ENCODE measurements around the gene CTDSPL. TPM values are rescaled to one million over a fixed set of nuclear protein-coding genes. Genes with fewer than 3 reads are reported as not detected.

The CTDSPL gene
- total and polyA plus RNA-seq, 2 of the 13 experiments (the other 11 are each of a cell fraction or from before 2014, with no cell fraction given), result 26.1 to 142 TPM

DNA sequence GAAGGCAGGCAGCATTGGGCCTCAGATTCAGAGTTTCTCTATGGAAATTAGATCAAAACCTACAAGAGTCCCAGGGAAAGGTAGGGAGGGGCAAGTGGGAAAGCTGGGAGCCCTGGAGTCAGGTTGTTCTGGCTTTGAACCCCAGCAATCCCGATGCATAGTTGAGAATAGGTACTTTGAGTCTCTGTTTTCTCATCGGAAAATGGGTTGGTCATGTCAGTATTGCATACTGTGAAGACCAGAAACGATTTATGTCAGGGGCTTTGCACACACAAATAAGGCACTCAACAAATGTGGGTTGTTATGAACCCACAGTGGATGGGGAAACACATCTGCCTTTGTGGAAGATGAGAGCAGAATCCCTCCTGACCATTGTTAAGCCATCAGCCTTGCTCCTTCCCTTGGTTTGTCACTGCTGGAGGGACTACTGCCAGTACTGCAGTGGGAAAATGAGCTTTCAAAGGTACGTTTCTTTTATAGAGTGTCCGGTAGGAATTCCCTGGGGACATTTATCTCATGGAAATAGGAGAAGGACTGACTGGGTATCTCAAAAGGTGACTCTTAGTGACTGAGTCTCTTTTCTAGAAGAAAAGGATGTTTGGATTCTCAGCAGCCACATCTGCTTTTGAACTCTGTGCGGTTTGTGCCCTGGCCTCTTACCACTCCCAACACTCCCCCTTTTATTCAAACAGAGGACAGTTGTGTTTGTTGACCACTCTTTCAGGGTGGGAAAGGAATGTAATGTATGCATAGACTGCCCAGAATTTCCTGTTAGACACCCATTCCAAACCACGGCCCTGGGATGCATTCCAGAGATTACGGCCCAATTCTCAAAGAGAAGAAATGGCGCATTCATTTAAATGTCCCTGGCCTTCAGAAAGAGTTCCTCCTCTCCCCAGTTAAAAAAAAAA, 74.3 kb downstream of the CTDSPL start (continued):
- TF ChIP-seq MIER3 (CRISPR knock-in tag; IDR thresholded peaks at IDR 0.05; ENCODE audit: borderline replicate concordance), result no peak
- no peak for TF ChIP-seq ZNF567 (CRISPR knock-in tag; IDR thresholded peaks at IDR 0.05; ENCODE audit: borderline replicate concordance)
- TF ChIP-seq, protein P1, sequence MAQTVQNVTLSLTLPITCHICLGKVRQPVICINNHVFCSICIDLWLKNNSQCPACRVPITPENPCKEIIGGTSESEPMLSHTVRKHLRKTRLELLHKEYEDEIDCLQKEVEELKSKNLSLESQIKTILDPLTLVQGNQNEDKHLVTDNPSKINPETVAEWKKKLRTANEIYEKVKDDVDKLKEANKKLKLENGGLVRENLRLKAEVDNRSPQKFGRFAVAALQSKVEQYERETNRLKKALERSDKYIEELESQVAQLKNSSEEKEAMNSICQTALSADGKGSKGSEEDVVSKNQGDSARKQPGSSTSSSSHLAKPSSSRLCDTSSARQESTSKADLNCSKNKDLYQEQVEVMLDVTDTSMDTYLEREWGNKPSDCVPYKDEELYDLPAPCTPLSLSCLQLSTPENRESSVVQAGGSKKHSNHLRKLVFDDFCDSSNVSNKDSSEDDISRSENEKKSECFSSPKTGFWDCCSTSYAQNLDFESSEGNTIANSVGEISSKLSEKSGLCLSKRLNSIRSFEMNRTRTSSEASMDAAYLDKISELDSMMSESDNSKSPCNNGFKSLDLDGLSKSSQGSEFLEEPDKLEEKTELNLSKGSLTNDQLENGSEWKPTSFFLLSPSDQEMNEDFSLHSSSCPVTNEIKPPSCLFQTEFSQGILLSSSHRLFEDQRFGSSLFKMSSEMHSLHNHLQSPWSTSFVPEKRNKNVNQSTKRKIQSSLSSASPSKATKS (CRISPR knock-in tag; IDR thresholded peaks at IDR 0.05), result no peak
- peak; percentile 27; the same call in 1 of the 2 replicates for TF ChIP-seq THAP11 (CRISPR knock-in tag; IDR thresholded peaks at IDR 0.05)
- TF ChIP-seq, protein P2, sequence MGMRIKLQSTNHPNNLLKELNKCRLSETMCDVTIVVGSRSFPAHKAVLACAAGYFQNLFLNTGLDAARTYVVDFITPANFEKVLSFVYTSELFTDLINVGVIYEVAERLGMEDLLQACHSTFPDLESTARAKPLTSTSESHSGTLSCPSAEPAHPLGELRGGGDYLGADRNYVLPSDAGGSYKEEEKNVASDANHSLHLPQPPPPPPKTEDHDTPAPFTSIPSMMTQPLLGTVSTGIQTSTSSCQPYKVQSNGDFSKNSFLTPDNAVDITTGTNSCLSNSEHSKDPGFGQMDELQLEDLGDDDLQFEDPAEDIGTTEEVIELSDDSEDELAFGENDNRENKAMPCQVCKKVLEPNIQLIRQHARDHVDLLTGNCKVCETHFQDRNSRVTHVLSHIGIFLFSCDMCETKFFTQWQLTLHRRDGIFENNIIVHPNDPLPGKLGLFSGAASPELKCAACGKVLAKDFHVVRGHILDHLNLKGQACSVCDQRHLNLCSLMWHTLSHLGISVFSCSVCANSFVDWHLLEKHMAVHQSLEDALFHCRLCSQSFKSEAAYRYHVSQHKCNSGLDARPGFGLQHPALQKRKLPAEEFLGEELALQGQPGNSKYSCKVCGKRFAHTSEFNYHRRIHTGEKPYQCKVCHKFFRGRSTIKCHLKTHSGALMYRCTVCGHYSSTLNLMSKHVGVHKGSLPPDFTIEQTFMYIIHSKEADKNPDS (CRISPR knock-in tag; IDR thresholded peaks at IDR 0.05), result no peak
- no peak for TF ChIP-seq NFE2L2 (IDR thresholded peaks at IDR 0.05; ENCODE audit: low read length)
- TF ChIP-seq KLF9 (CRISPR knock-in tag; IDR thresholded peaks at IDR 0.05; ENCODE audit: low read depth), result no peak
- TF ChIP-seq ZNF605 (CRISPR knock-in tag; IDR thresholded peaks at IDR 0.05), result no peak
- TF ChIP-seq DNMT3B (CRISPR knock-in tag; conservative IDR thresholded peaks at IDR 0.05), result 0 out of 2 replicates have a peak, but pooled peaks have one; percentile 60
- TF ChIP-seq, protein P3, sequence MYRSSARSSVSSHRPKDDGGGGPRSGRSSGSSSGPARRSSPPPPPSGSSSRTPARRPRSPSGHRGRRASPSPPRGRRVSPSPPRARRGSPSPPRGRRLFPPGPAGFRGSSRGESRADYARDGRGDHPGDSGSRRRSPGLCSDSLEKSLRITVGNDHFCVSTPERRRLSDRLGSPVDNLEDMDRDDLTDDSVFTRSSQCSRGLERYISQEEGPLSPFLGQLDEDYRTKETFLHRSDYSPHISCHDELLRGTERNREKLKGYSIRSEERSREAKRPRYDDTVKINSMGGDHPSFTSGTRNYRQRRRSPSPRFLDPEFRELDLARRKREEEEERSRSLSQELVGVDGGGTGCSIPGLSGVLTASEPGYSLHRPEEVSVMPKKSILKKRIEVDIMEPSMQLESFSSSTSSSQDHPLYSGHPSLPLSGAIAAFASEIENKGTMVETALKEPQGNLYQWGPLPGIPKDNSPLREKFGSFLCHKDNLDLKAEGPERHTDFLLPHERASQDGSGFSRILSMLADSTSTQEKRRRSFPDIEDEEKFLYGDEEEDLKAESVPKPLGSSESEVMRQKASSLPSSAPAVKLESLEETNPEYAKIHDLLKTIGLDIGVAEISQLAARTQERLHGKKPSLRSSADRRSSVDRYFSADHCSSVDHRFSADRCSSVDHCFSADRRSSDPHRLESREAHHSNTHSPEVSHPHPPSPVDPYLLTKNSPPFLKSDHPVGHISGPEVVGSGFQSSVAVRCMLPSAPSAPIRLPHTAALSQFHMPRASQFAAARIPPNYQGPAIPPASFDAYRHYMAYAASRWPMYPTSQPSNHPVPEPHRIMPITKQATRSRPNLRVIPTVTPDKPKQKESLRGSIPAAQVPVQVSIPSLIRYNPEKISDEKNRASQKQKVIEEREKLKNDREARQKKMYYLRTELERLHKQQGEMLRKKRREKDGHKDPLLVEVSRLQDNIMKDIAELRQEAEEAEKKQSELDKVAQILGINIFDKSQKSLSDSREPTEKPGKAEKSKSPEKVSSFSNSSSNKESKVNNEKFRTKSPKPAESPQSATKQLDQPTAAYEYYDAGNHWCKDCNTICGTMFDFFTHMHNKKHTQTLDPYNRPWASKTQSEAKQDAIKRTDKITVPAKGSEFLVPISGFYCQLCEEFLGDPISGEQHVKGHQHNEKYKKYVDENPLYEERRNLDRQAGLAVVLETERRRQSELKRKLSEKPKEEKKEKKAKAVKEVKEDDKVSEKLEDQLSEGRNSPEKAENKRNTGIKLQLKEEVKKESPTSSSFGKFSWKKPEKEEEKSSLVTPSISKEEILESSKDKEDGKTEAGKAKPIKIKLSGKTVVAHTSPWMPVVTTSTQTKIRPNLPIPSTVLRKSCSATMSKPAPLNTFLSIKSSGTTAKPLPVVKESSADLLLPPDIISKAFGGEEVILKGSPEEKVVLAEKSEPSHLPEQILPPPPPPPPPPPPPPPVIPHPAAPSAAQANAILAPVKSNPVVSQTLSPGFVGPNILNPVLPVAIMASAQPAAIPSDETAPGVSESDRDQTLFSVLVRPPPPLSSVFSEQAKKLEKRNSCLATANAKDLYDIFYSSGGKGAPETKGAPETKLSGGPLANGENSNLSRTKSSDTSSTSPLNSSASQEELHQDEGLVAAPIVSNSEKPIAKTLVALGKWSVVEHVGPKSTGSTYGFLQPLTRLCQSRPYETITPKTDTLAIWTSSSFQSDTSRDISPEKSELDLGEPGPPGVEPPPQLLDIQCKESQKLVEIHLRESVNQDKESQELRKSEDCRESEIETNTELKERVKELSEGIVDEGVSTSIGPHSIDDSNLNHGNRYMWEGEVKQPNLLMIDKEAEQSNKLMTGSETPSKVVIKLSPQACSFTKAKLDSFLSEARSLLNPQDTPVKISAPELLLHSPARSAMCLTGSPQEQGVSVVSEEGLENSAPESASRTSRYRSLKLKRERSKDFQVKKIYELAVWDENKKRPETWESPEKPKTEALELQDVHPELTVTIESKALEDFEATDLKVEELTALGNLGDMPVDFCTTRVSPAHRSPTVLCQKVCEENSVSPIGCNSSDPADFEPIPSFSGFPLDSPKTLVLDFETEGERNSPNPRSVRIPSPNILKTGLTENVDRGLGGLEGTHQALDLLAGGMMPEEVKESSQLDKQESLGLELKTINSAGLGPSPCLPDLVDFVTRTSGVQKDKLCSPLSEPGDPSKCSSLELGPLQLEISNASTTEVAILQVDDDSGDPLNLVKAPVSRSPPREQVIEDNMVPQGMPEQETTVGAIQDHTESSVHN (CRISPR knock-in tag; IDR thresholded peaks at IDR 0.05), result no peak
- no peak for TF ChIP-seq ZNF329 (CRISPR knock-in tag; IDR thresholded peaks at IDR 0.05; ENCODE audit: low read depth)
- no peak for TF ChIP-seq ZNF75D (CRISPR knock-in tag; IDR thresholded peaks at IDR 0.05; ENCODE audit: borderline replicate concordance)
- no peak for TF ChIP-seq ZFP41 (CRISPR knock-in tag; IDR thresholded peaks at IDR 0.05; ENCODE audit: borderline replicate concordance)
- TF ChIP-seq ZNF556 (CRISPR knock-in tag; IDR thresholded peaks at IDR 0.05; ENCODE audit: borderline replicate concordance), result no peak
- TF ChIP-seq AHR (CRISPR knock-in tag; IDR thresholded peaks at IDR 0.05), result no peak
- TF ChIP-seq ELF3 (CRISPR knock-in tag; IDR thresholded peaks at IDR 0.05), result peak; percentile 94
- TF ChIP-seq ARHGAP35 (CRISPR knock-in tag; IDR thresholded peaks at IDR 0.05; ENCODE audit: borderline replicate concordance), result no peak

All from HepG2 (cell line).